PC-3 (cell line): ENCODE measurements around the gene HLA-DRA. TPM values are rescaled to one million over a fixed set of nuclear protein-coding genes. Genes with fewer than 3 reads are reported as not detected.

Source experiments
- ATAC-seq: fragments of 200-7000 bp; cut with Tn5 transposase; 2 replicates; pipeline ENCODE4 v1.9.1; 2020; ENCODE audit warnings: mild to moderate bottlenecking, moderate library complexity
- BruUV-seq: library from RNA; stranded (reverse); fragments of 400-500 nt; replicated peaks from 2 replicates; lab custom pipeline; 2021; lab: Mats Ljungman, UMichigan
- CTCF ChIA-PET: fragments of 300-600 bp; sonication (Branson Sonifier 250); formaldehyde crosslinking; loops from one replicate; lab custom pipeline; 2022; ENCODE audit warnings: antibody characterized with exemption; lab: Charles Lee
- POLR2A ChIA-PET: fragments of 300-600 bp; sonication (Branson Sonifier 250); formaldehyde crosslinking; loops from one replicate; lab custom pipeline; 2022; ENCODE audit warnings: antibody characterized with exemption; ENCODE audit not compliant: unreplicated experiment; lab: Charles Lee
- DNase-seq: peaks from one replicate; pipeline ENCODE4 v3.0.0-alpha.2; 2015
- H2AFZ ChIP-seq: fragments of 300-600 bp; sonication (generic); 2 replicates; pipeline ENCODE4 v1.6.0; 2016; ENCODE audit warnings: antibody characterized with exemption, low read length
- H3F3A ChIP-seq: fragments of 300-600 bp; sonication (generic); one replicate; pipeline ENCODE4 v1.6.0; 2017; ENCODE audit warnings: antibody characterized with exemption, low read length, control low read depth, mild to moderate bottlenecking; ENCODE audit not compliant: unreplicated experiment
- H3K27ac ChIP-seq: fragments of 300-600 bp; sonication (generic); 2 replicates; pipeline ENCODE4 v1.5.1; 2016; ENCODE audit warnings: mild to moderate bottlenecking, low read length
- H3K27me3 ChIP-seq: fragments of 300-600 bp; sonication (generic); 2 replicates; pipeline ENCODE4 v1.6.1; 2016; ENCODE audit warnings: low read length, mixed read lengths
- H3K36me3 ChIP-seq: fragments of 300-600 bp; sonication (generic); 2 replicates; pipeline ENCODE4 v1.6.1; 2016; ENCODE audit warnings: low read depth, mixed run types, low read length, mixed read lengths
- H3K4me1 ChIP-seq: fragments of 300-600 bp; sonication (generic); 2 replicates; pipeline ENCODE4 v1.5.1; 2016; ENCODE audit warnings: low read length; ENCODE audit not compliant: insufficient read depth
- H3K4me2 ChIP-seq: fragments of 300-600 bp; sonication (generic); 2 replicates; pipeline ENCODE4 v1.6.0; 2016; ENCODE audit warnings: low read length
- H3K4me3 ChIP-seq: fragments of 300-600 bp; sonication (generic); 2 replicates; pipeline ENCODE4 v1.5.1; 2016; ENCODE audit warnings: mild to moderate bottlenecking, low read length, mixed read lengths
- H3K79me2 ChIP-seq: fragments of 300-600 bp; sonication (generic); 2 replicates; pipeline ENCODE4 v1.6.1; 2017; ENCODE audit warnings: low read length, mixed read lengths
- H3K9ac ChIP-seq: fragments of 300-600 bp; sonication (generic); 2 replicates; pipeline ENCODE4 v1.6.0; 2016; ENCODE audit warnings: mild to moderate bottlenecking, low read length
- H3K9me2 ChIP-seq: fragments of 300-600 bp; sonication (generic); replicated peaks from 2 replicates; pipeline ENCODE4 v1.6.1; 2016; ENCODE audit warnings: mixed run types, low read length, mixed read lengths
- H3K9me3 ChIP-seq: fragments of 300-600 bp; sonication (generic); 2 replicates; pipeline ENCODE4 v1.6.1; 2016; ENCODE audit warnings: low read length, mixed read lengths
- H4K20me1 ChIP-seq: fragments of 300-600 bp; sonication (generic); 2 replicates; pipeline ENCODE4 v1.6.1; 2016; ENCODE audit warnings: low read length, mixed read lengths
- CTCF ChIP-seq: fragments of 300-600 bp; sonication (generic); conservative IDR thresholded peaks from 2 replicates; pipeline ENCODE4 v1.5.1; 2017; ENCODE audit warnings: antibody characterized with exemption, low read depth, mild to moderate bottlenecking, low read length
- EZH2 ChIP-seq: fragments of 300-600 bp; sonication (generic); IDR thresholded peaks from one replicate; pipeline ENCODE4 v1.6.1; 2017; ENCODE audit warnings: antibody characterized with exemption, mild to moderate bottlenecking, low read length; ENCODE audit not compliant: unreplicated experiment
- EZH2phosphoT487 ChIP-seq: fragments of 300-600 bp; sonication (generic); IDR thresholded peaks from 2 replicates; pipeline ENCODE4 v1.6.1; 2018; ENCODE audit warnings: mild to moderate bottlenecking, antibody characterized with exemption, low read length, borderline replicate concordance
- intact Hi-C: fragments of 100-400 bp; cut with micrococcal nuclease; formaldehyde crosslinking; loops from 2 replicates; pipeline ENCODE4 v1.9.0; 2023
- total RNA-seq: library from RNA; depleted of rRNA; stranded (reverse); fragments of >200 nt; gene quantifications from 2 replicates; pipeline ENCODE4 v1.2.3, GENCODE V29; 2014

Gene HLA-DRA
- total RNA-seq, 1 experiment from 2014 or later, result not detected

- no peak for DNase-seq
- H4K20me1 ChIP-seq, result no peaks in the 10 kb centered on the region
- H2AFZ ChIP-seq, result no peak overlapping the region
- peak overlapping the region; percentile 30; the same call in 1 of the 2 replicates for H3K4me3 ChIP-seq
- no peaks in the 10 kb centered on the region for H3K4me1 ChIP-seq
- no peaks in the 10 kb centered on the region for H3K9me2 ChIP-seq
- no TSS peak for BruUV-seq
- intact Hi-C loops, result no loop called here
- ChIA-PET CTCF (no interaction called here), POLR2A (no interaction called here)
- ATAC-seq, result no peak
- H3K9ac ChIP-seq, result no peak overlapping the region
- no peaks in the 10 kb centered on the region for H3F3A ChIP-seq
- H3K4me2 ChIP-seq, result 0 out of 2 replicates have a peak overlapping the region, but pooled peaks have one; percentile 16
- H3K36me3 ChIP-seq, result no peaks in the 10 kb centered on the region
- TF ChIP-seq CTCF, result no peak
- no peak for TF ChIP-seq EZH2phosphoT487
- no peak for TF ChIP-seq EZH2
- no peaks in the 10 kb centered on the region for H3K9me3 ChIP-seq
- H3K27me3 ChIP-seq, result peaks cover 58% of the 10 kb centered on the region
- H3K79me2 ChIP-seq, result no peaks in the 10 kb centered on the region
- H3K27ac ChIP-seq, result no peak overlapping the region
Observed at GRCh38 chr6:32459781-32460424, 20.2 kb downstream of the HLA-DRA start.

DNA sequence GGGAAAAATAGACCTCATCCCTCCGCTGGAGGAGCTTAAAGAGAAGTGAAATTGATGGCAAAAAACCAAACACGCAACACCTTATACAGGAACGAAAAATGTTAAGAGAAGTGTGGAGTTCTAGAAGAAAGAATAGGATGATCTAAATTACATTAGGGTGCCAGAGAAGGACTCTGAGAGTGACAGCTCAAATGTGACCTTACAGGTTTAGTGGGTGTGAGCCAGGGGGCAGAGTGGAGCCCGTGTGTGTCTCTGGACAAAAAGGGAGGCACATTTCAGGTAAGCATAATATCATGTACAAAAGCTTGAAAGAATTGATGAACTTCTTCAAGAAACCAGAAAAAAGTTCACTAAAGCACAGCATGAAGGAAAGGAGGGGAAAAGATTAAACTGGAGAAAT is 20.8 kb downstream of the HLA-DRA start:
- Histone ChIP-seq H2AFZ (no peak overlapping the region), H3F3A (no peaks in the 10 kb centered on the region), H3K27ac (no peak overlapping the region), H3K36me3 (no peaks in the 10 kb centered on the region), H4K20me1 (no peaks in the 10 kb centered on the region), H3K79me2 (no peaks in the 10 kb centered on the region), H3K4me3 (no peak overlapping the region), H3K9me2 (no peaks in the 10 kb centered on the region), H3K4me2 (no peak overlapping the region), H3K9me3 (no peaks in the 10 kb centered on the region), H3K9ac (no peak overlapping the region), H3K27me3 (peaks cover 58% of the 10 kb centered on the region), H3K4me1 (no peaks in the 10 kb centered on the region)
- CTCF ChIA-PET, result no interaction called here
- ATAC-seq (no peak), DNase-seq (peak; percentile 9)
- intact Hi-C loops, result no loop called here
- POLR2A ChIA-PET, result no interaction called here
- no TSS peak for BruUV-seq
- TF ChIP-seq EZH2 (no peak), CTCF (no peak), EZH2phosphoT487 (no peak)

GRCh38 chr6:32461493-32461892 is 21.8 kb downstream of the HLA-DRA start:
- Histone ChIP-seq H3K79me2 (no peaks in the 10 kb centered on the region), H4K20me1 (no peaks in the 10 kb centered on the region), H3K9me3 (no peaks in the 10 kb centered on the region), H3K4me1 (no peaks in the 10 kb centered on the region), H3K4me2 (no peak overlapping the region), H2AFZ (no peak overlapping the region), H3K36me3 (no peaks in the 10 kb centered on the region), H3K9me2 (no peaks in the 10 kb centered on the region), H3K4me3 (no peak overlapping the region), H3K27ac (no peak overlapping the region), H3F3A (no peaks in the 10 kb centered on the region), H3K27me3 (peaks cover 57% of the 10 kb centered on the region), H3K9ac (no peak overlapping the region)
- TF ChIP-seq CTCF (no peak), EZH2phosphoT487 (no peak), EZH2 (no peak)
- CTCF ChIA-PET, result no interaction called here
- no peak for DNase-seq
- no TSS peak for BruUV-seq
- no peak for ATAC-seq
- POLR2A ChIA-PET, result no interaction called here
- intact Hi-C loops, result no loop called here
